CD4-positive, alpha-beta T cell (primary cell): Measurements from ENCODE around the gene FREM1. TPM values are rescaled to one million over a fixed set of nuclear protein-coding genes. Genes with fewer than 3 reads are reported as not detected.

Experiments used
- ATAC-seq: fragments of 200-7000 bp; cut with Tn5 transposase; one replicate; pipeline ENCODE4 v1.10.0; 2022; ENCODE audit warnings: mild to moderate bottlenecking; ENCODE audit not compliant: poor library complexity
- CTCF ChIA-PET: fragments of 350-600 bp; sonication (Branson Sonifier 250); formaldehyde crosslinking; loops from one replicate; lab custom pipeline; 2021; ENCODE audit warnings: antibody characterized with exemption, inconsistent platforms; lab: Charles Lee
- POLR2A ChIA-PET: fragments of 350-600 bp; sonication (Branson Sonifier 250); formaldehyde crosslinking; loops from one replicate; lab custom pipeline; 2021; ENCODE audit warnings: antibody characterized with exemption, inconsistent platforms; lab: Charles Lee
- DNase-seq, 14 experiments: peaks; one replicate each; pipeline ENCODE4 v3.0.0-alpha.2; 2013 to 2020; ENCODE audit warnings: mixed read lengths in 2 of 14
- H3K27ac ChIP-seq, 2 donors: one replicate each; pipeline versions ENCODE4 v1.5.1 to v1.7.0; 2013; ENCODE audit warnings: low read length in 2 of 2, low read depth in 1 of 2, mild to moderate bottlenecking in 1 of 2
- H3K27me3 ChIP-seq, 2 experiments: 1 replicate in 1 of 2; 2 replicates in 1 of 2; pipeline versions ENCODE4 v1.6.1 to v1.7.0; 2013; ENCODE audit warnings: low read length in 2 of 2, control low read depth in 1 of 2, mild to moderate bottlenecking in 1 of 2, moderate library complexity in 1 of 2; ENCODE audit not compliant: insufficient read depth in 2 of 2, control insufficient read depth in 1 of 2
- H3K36me3 ChIP-seq: one replicate; pipeline ENCODE4 v1.6.1; 2013; ENCODE audit warnings: low read length, control low read depth; ENCODE audit not compliant: insufficient read depth
- H3K4me1 ChIP-seq: one replicate; pipeline ENCODE4 v1.6.1; 2013; ENCODE audit warnings: low read length, control low read depth; ENCODE audit not compliant: insufficient read depth
- H3K4me3 ChIP-seq: one replicate; pipeline ENCODE4 v1.5.1; 2013; ENCODE audit warnings: mild to moderate bottlenecking, low read length, moderate library complexity
- H3K9me3 ChIP-seq, 2 experiments: 1 replicate in 1 of 2; 2 replicates in 1 of 2; pipeline versions ENCODE4 v1.6.1 to v1.7.0; 2013; ENCODE audit warnings: low read length in 2 of 2, mild to moderate bottlenecking in 2 of 2, control low read depth in 1 of 2, moderate library complexity in 1 of 2; ENCODE audit not compliant: control insufficient read depth in 1 of 2, insufficient read depth in 1 of 2
- H3K27ac Mint-ChIP-seq: one replicate; pipeline ENCODE4 v1.8.0; 2020; ENCODE audit warnings: mixed read lengths
- H3K27me3 Mint-ChIP-seq: one replicate; pipeline ENCODE4 v1.8.0; 2021; ENCODE audit warnings: mixed read lengths
- H3K36me3 Mint-ChIP-seq: one replicate; pipeline ENCODE4 v1.8.0; 2021; ENCODE audit warnings: low read depth, mixed read lengths
- H3K4me1 Mint-ChIP-seq: one replicate; pipeline ENCODE4 v1.8.0; 2021; ENCODE audit warnings: low read depth, mixed read lengths
- H3K4me3 Mint-ChIP-seq: one replicate; pipeline ENCODE4 v1.8.0; 2020; ENCODE audit warnings: mild to moderate bottlenecking, mixed read lengths
- H3K9me3 Mint-ChIP-seq: one replicate; pipeline ENCODE4 v1.8.0; 2020; ENCODE audit warnings: mixed read lengths
- CTCF ChIP-seq: fragments of 200-600 bp; IDR thresholded peaks from one replicate; pipeline ENCODE4 v1.8.0; 2022; ENCODE audit warnings: antibody characterized with exemption, mild to moderate bottlenecking
- intact Hi-C, 2 experiments: fragments of 100-400 bp; cut with DNase I in 1 of 2; cut with micrococcal nuclease in 1 of 2; formaldehyde crosslinking; loops; one replicate each; pipeline versions ENCODE4 v1.15.1 to v1.9.0; 2023 to 2025; cut with DNase I, micrococcal nuclease
- total RNA-seq, 174 experiments: library from RNA in 2 of 174; stranded (reverse) in 2 of 174; gene quantifications; one replicate each; pipeline ENCODE4 v1.2.3 and lab custom pipeline; 2021 to 2026

The FREM1 gene
- total RNA-seq, 2 experiments from 2014 or later, result 0.27 TPM; not detected in 1

- Histone ChIP-seq H3K27me3 (no peaks in the 10 kb centered on the region), H3K4me1 (no peaks in the 10 kb centered on the region), H3K36me3 (no peaks in the 10 kb centered on the region), H3K27ac (no peak overlapping the region), H3K9me3 (no peaks in the 10 kb centered on the region), H3K4me3 (no peak overlapping the region)
- POLR2A ChIA-PET, result no interaction called here
- no peaks in the 10 kb centered on the region for H3K9me3 Mint-ChIP-seq
- H3K4me1 Mint-ChIP-seq, result no peaks in the 10 kb centered on the region
- H3K27me3 Mint-ChIP-seq, result no peaks in the 10 kb centered on the region
- CTCF ChIA-PET, result no interaction called here
- no peak overlapping the region for H3K27ac Mint-ChIP-seq
- no peak overlapping the region for H3K4me3 Mint-ChIP-seq
- ATAC-seq (no peak), DNase-seq (no peak)
- no peak for TF ChIP-seq CTCF
- intact Hi-C loops, result no loop called here
- H3K36me3 Mint-ChIP-seq, result no peaks in the 10 kb centered on the region
Observed at GRCh38 chr9:14932231-14932630, 22.0 kb upstream of the FREM1 start.

GRCh38 chr9:14926941-14927624 lies 16.9 kb upstream of the FREM1 start:
- H3K27ac Mint-ChIP-seq, result no peak overlapping the region
- H3K36me3 ChIP-seq, result no peaks in the 10 kb centered on the region
- H3K27ac ChIP-seq, result no peak overlapping the region
- no peaks in the 10 kb centered on the region for H3K9me3 Mint-ChIP-seq
- H3K4me3 ChIP-seq, result no peak overlapping the region
- ATAC-seq, result no peak
- H3K4me1 ChIP-seq, result no peaks in the 10 kb centered on the region
- DNase-seq, result no peak
- no peaks in the 10 kb centered on the region for H3K27me3 ChIP-seq
- CTCF ChIA-PET, result no interaction called here
- no peaks in the 10 kb centered on the region for H3K36me3 Mint-ChIP-seq
- no peak overlapping the region for H3K4me3 Mint-ChIP-seq
- H3K9me3 ChIP-seq, result no peaks in the 10 kb centered on the region
- intact Hi-C loops, result no loop called here
- TF ChIP-seq CTCF, result no peak
- POLR2A ChIA-PET, result no interaction called here
- no peaks in the 10 kb centered on the region for H3K27me3 Mint-ChIP-seq
- H3K4me1 Mint-ChIP-seq, result no peaks in the 10 kb centered on the region

- CTCF ChIA-PET, result no interaction called here
Observed at GRCh38 chr9:14924230-14925219, 14.3 kb upstream of the FREM1 start.

More at GRCh38 chr9:14924230-14925219, 14.3 kb upstream of the FREM1 start:
- POLR2A ChIA-PET, result interaction anchor here (0.6 kb wide), 1 partner anchor 441 kb away, joined by 3 read pairs; no protein-coding TSS in a partner anchor
- ATAC-seq (no peak), DNase-seq (no peak)
- no peak overlapping the region for H3K27ac ChIP-seq
- H3K9me3 ChIP-seq, result no peaks in the 10 kb centered on the region
- H3K4me3 Mint-ChIP-seq, result no peak overlapping the region
- no peak for TF ChIP-seq CTCF
- no peaks in the 10 kb centered on the region for H3K36me3 ChIP-seq
- intact Hi-C loops, result no loop called here
- H3K9me3 Mint-ChIP-seq, result no peaks in the 10 kb centered on the region
- no peak overlapping the region for H3K27ac Mint-ChIP-seq
- no peaks in the 10 kb centered on the region for H3K27me3 Mint-ChIP-seq
- H3K4me1 ChIP-seq, result no peaks in the 10 kb centered on the region
- no peaks in the 10 kb centered on the region for H3K27me3 ChIP-seq
- H3K4me3 ChIP-seq, result no peak overlapping the region
- H3K4me1 Mint-ChIP-seq, result no peaks in the 10 kb centered on the region
- H3K36me3 Mint-ChIP-seq, result no peaks in the 10 kb centered on the region
